ENCODE measurements around the gene ALDH5A1. TPM values are rescaled to one million over a fixed set of nuclear protein-coding genes. Genes with fewer than 3 reads are reported as not detected.

Gene ALDH5A1
- total and polyA plus RNA-seq, 10 of the 15 experiments (the other 5 are each of a cell fraction or from before 2014, with no cell fraction given): 2.6 to 13.8 (median 9.3) TPM

DNA sequence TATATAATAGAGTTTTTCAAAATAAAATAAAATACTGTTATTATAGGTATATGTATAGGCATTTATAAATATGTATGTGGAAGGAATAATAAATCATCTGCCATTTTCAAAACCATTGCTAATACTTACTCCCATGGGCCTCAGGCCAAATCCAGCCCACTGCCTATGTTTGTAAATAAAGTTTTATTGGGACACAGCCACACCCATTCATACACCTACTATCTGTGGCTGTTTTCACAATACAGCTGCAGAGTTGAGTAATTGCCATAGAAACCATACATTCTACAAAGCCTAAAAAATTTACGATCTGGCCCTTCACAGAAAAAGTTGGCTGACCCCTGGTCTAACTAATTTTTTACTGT, 9.5 kb downstream of the ALDH5A1 start:
- no peak for DNase-seq (ENCODE audit: low read depth, low spot score)
- SMC1A ChIA-PET (ENCODE audit: uncharacterized antibody, unreplicated experiment): interaction anchor here (1.5 kb wide), 1 partner anchor 13 kb away, joined by 4 read pairs; no protein-coding TSS in a partner anchor

More for the DNA sequence above, 9.5 kb downstream of the ALDH5A1 start:
- WGBS (ENCODE audit: insufficient coverage, insufficient replicate concordance, low lambda C conversion rate, missing lambda C conversion rate): 100% methylated on average over 1 of the region's 1 CpG
- FAIRE-seq (no peak), ATAC-seq (no peak)
- RAD21 ChIA-PET (ENCODE audit: unreplicated experiment): no interaction called here
- H3K9ac ChIP-seq (ENCODE audit: control insufficient read depth, insufficient read depth, low read length): no peak overlapping the region
- BruUV-seq (replicated peaks): no TSS peak
- no peaks in the 10 kb centered on the region for H3K79me2 ChIP-seq (ENCODE audit: control insufficient read depth, insufficient read depth, low read length)
- H2AFZ ChIP-seq (ENCODE audit: control insufficient read depth, low read depth, low read length): no peak overlapping the region
- peak; percentile 81 for TF ChIP-seq ZBTB40 (IDR thresholded peaks at IDR 0.05; ENCODE audit: borderline replicate concordance)
- TF ChIP-seq BCL11A (IDR thresholded peaks at IDR 0.05; ENCODE audit: low read depth, low read length): no peak
- in situ Hi-C loops (cut with MboI) (no loop called here), intact Hi-C loops (cut with micrococcal nuclease; ENCODE audit: unreplicated experiment) (no loop called here)
- H3K9me3 ChIP-seq (replicated peaks; ENCODE audit: control insufficient read depth, insufficient read depth, low read length): no peaks in the 10 kb centered on the region
- no peak overlapping the region for H3K27ac ChIP-seq (ENCODE audit: control insufficient read depth, insufficient read depth)
- no peaks in the 10 kb centered on the region for H3K36me3 ChIP-seq (ENCODE audit: control insufficient read depth in 2 of 2, insufficient read depth in 2 of 2, low read length in 1 of 2)
- no peak overlapping the region for H3K4me3 ChIP-seq
- no peaks in the 10 kb centered on the region for H4K20me1 ChIP-seq (ENCODE audit: control insufficient read depth, insufficient read depth)
- CTCF ChIA-PET: no interaction called here
- H3K4me2 ChIP-seq (ENCODE audit: control insufficient read depth, insufficient read depth): no peak overlapping the region
- POLR2A ChIA-PET: no interaction called here
- H3K27me3 ChIP-seq (replicated peaks in 1 of 2; ENCODE audit: control insufficient read depth in 2 of 2, insufficient read depth in 2 of 2, low read length in 1 of 2): no peaks in the 10 kb centered on the region
- no peaks in the 10 kb centered on the region for H3K4me1 ChIP-seq (ENCODE audit: control insufficient read depth, insufficient read depth, low read length)
